BE2C (cell line): ENCODE data around the gene PLGRKT.
"Not testable (repeated sequence)": the region's sequence is repeated elsewhere in the genome, so short reads cannot be mapped to it uniquely, and the experiment has no call there.

Source experiments
- DNase-seq: peaks from one replicate; pipeline ENCODE4 v3.0.0-alpha.2; 2020
- H3K27me3 ChIP-seq: fragments of 250-450 bp; sonication (Bioruptor Pico); 2 replicates; pipeline ENCODE4 v1.5.1; 2020; ENCODE audit warnings: mild to moderate bottlenecking
- H3K36me3 ChIP-seq: fragments of 250-450 bp; sonication (Bioruptor Pico); 2 replicates; pipeline ENCODE4 v1.5.1; 2020; ENCODE audit warnings: mild to moderate bottlenecking
- H3K4me1 ChIP-seq: fragments of 250-450 bp; sonication (Bioruptor Pico); 2 replicates; pipeline ENCODE4 v1.5.1; 2020
- H3K4me3 ChIP-seq: 2 replicates; pipeline ENCODE4 v1.5.1; 2011; ENCODE audit warnings: low read depth, low read length
- H3K9me3 ChIP-seq: fragments of 250-450 bp; sonication (Bioruptor Pico); 2 replicates; pipeline ENCODE4 v1.5.1; 2020
- TF ChIP-seq, protein P1 (sequence below): IDR thresholded peaks from 2 replicates; pipeline ENCODE4 v1.5.1; 2012; ENCODE audit warnings: mild to moderate bottlenecking, low read depth, low read length

PLGRKT gene

GRCh38 chr9:5421163-5421562, 16.6 kb downstream of the PLGRKT start:
- Histone ChIP-seq H3K9me3 (no peaks in the 10 kb centered on the region), H3K36me3 (no peaks in the 10 kb centered on the region), H3K4me3 (no peak overlapping the region), H3K27me3 (no peaks in the 10 kb centered on the region), H3K4me1 (no peaks in the 10 kb centered on the region)
- TF ChIP-seq, protein P1, sequence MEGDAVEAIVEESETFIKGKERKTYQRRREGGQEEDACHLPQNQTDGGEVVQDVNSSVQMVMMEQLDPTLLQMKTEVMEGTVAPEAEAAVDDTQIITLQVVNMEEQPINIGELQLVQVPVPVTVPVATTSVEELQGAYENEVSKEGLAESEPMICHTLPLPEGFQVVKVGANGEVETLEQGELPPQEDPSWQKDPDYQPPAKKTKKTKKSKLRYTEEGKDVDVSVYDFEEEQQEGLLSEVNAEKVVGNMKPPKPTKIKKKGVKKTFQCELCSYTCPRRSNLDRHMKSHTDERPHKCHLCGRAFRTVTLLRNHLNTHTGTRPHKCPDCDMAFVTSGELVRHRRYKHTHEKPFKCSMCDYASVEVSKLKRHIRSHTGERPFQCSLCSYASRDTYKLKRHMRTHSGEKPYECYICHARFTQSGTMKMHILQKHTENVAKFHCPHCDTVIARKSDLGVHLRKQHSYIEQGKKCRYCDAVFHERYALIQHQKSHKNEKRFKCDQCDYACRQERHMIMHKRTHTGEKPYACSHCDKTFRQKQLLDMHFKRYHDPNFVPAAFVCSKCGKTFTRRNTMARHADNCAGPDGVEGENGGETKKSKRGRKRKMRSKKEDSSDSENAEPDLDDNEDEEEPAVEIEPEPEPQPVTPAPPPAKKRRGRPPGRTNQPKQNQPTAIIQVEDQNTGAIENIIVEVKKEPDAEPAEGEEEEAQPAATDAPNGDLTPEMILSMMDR, result no peak
- no peak for DNase-seq

DNA sequence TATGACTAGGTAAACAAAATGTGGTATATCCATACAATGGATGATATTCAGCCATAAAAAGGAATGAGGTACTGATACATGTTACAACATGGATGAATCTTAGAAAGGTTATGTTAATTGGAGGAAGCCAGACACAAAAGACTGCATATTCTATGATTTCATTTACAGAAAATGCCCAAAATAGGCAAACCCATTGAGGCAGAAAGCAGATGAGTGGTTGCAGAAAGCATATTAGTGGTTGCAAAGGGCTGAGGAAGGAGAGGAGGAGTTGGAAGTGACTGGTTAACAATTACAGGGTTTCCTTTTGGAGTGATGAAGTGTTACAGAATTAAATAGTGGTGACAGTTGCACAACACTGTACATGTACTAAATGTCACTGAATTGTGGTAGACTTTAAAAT, 17.7 kb downstream of the PLGRKT start:
- Histone ChIP-seq H3K9me3 (no peaks in the 10 kb centered on the region), H3K4me1 (no peaks in the 10 kb centered on the region), H3K36me3 (no peaks in the 10 kb centered on the region), H3K27me3 (no peaks in the 10 kb centered on the region), H3K4me3 (no peak overlapping the region)
- no peak for DNase-seq
- TF ChIP-seq, protein P1, result no peak

GRCh38 chr9:5418481-5418880, 19.2 kb downstream of the PLGRKT start:
- Histone ChIP-seq H3K4me1 (no peaks in the 10 kb centered on the region), H3K4me3 (no peak overlapping the region), H3K9me3 (no peaks in the 10 kb centered on the region), H3K27me3 (no peaks in the 10 kb centered on the region), H3K36me3 (no peaks in the 10 kb centered on the region)
- DNase-seq, result no peak
- TF ChIP-seq, protein P1, result no peak

DNA sequence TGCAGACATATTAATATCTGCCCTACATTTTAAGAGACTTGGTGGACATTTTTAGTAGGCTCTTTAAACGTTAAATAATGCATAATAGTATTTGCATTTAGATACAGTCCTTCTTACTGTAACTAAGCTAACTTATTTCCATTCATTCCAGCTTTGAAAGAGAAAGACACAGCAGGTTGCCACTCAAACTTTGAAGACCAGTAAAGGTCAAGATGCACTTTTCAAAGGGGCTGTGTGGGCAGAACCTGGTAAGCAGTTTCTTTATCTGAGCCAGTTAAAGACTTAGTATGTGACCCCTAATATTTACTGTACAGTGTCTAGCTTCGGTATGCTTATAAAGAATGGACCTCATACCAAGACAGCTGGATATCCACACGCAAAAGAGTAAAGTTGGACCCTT, 20.8 kb downstream of the PLGRKT start:
- H3K9me3 ChIP-seq, result no peaks in the 10 kb centered on the region
- DNase-seq, result no peak
- H3K4me3 ChIP-seq, result no peak overlapping the region
- H3K27me3 ChIP-seq, result no peaks in the 10 kb centered on the region
- TF ChIP-seq, protein P1, result no peak
- no peaks in the 10 kb centered on the region for H3K4me1 ChIP-seq
- no peaks in the 10 kb centered on the region for H3K36me3 ChIP-seq

- H3K4me3 ChIP-seq, result no peak overlapping the region
- H3K36me3 ChIP-seq, result no peaks in the 10 kb centered on the region
- H3K4me1 ChIP-seq, result no peaks in the 10 kb centered on the region
- TF ChIP-seq, protein P1, result no peak
- DNase-seq, result no peak
- no peaks in the 10 kb centered on the region for H3K27me3 ChIP-seq
- H3K9me3 ChIP-seq, result no peaks in the 10 kb centered on the region
Measured at GRCh38 chr9:5408596-5408995, 29.1 kb downstream of the PLGRKT start.

GRCh38 chr9:5402217-5402616, 35.5 kb downstream of the PLGRKT start:
- Histone ChIP-seq H3K36me3 (no peaks in the 10 kb centered on the region), H3K4me1 (no peaks in the 10 kb centered on the region), H3K4me3 (no peak overlapping the region), H3K27me3 (no peaks in the 10 kb centered on the region), H3K9me3 (no peaks in the 10 kb centered on the region)
- TF ChIP-seq, protein P1, result no peak
- DNase-seq, result no peak

GRCh38 chr9:5397547-5397946, 40.2 kb downstream of the PLGRKT start:
- not testable (repeated sequence) for H3K4me3 ChIP-seq, H3K9me3 ChIP-seq, H3K36me3 ChIP-seq, H3K4me1 ChIP-seq, H3K27me3 ChIP-seq, DNase-seq
